A673 (cell line): ENCODE results near the gene HELZ.

Source experiments
- CTCF ChIP-seq: fragments of 300-800, 200-600 bp; sonication (generic); conservative IDR thresholded peaks from 2 replicates; pipeline ENCODE4 v1.5.1; 2017; ENCODE audit warnings: low read depth, mild to moderate bottlenecking, antibody characterized with exemption, low read length, moderate library complexity, mixed read lengths
- EZH2 ChIP-seq: fragments of 200-600 bp; sonication (generic); IDR thresholded peaks from 2 replicates; pipeline ENCODE4 v1.6.1; 2017; ENCODE audit warnings: borderline replicate concordance, low read depth, mild to moderate bottlenecking, mixed read lengths, antibody characterized with exemption, low read length; ENCODE audit not compliant: poor library complexity, severe bottlenecking

- TF ChIP-seq CTCF (no peak), EZH2 (no peak)
These were observed 212.6 kb downstream of the HELZ start for GRCh38 chr17:67032382-67032781.
